Neural progenitor cell (in vitro differentiated cells): ENCODE results near the gene PQBP1.

ENCODE experiments used
- CTCF ChIP-seq: fragments of 200-600 bp; sonication (generic); IDR thresholded peaks from 2 replicates; pipeline ENCODE4 v1.5.1; 2017; ENCODE audit warnings: antibody characterized with exemption, mild to moderate bottlenecking
- EZH2 ChIP-seq: fragments of 200-600 bp; sonication (generic); IDR thresholded peaks from 2 replicates; pipeline ENCODE4 v1.6.1; 2017; ENCODE audit warnings: antibody characterized with exemption, mild to moderate bottlenecking, moderate library complexity

- TF ChIP-seq CTCF (no peak), EZH2 (no peak)
Observed at GRCh38 chrX:48896611-48897011, 1.1 kb upstream of the PQBP1 start.
